Esophagus (tissue), 2 donors: Measurements from ENCODE around the gene MEGF11. TPM values are rescaled to one million over a fixed set of nuclear protein-coding genes. Genes with fewer than 3 reads are reported as not detected.

ENCODE experiments used
- H3K27ac ChIP-seq, 2 donors: one replicate each; pipeline ENCODE4 v1.5.1; 2013; ENCODE audit warnings: low read depth in 2 of 2, mild to moderate bottlenecking in 2 of 2, inconsistent platforms in 1 of 2, low read length in 1 of 2, moderate library complexity in 1 of 2
- H3K27me3 ChIP-seq, 2 donors: one replicate each; pipeline ENCODE4 v1.6.1; 2013; ENCODE audit warnings: low read length in 2 of 2, control low read depth in 1 of 2, mild to moderate bottlenecking in 1 of 2; ENCODE audit not compliant: insufficient read depth in 2 of 2, control insufficient read depth in 1 of 2
- H3K36me3 ChIP-seq, 2 donors: one replicate each; pipeline ENCODE4 v1.6.1; 2013; ENCODE audit warnings: low read length in 1 of 2; ENCODE audit not compliant: control insufficient read depth in 2 of 2, insufficient read depth in 2 of 2
- H3K4me1 ChIP-seq, 2 donors: one replicate each; pipeline ENCODE4 v1.6.1; 2013; ENCODE audit warnings: low read length in 1 of 2; ENCODE audit not compliant: control insufficient read depth in 2 of 2, insufficient read depth in 2 of 2
- H3K4me3 ChIP-seq, 2 donors: one replicate each; pipeline ENCODE4 v1.5.1; 2013; ENCODE audit warnings: low read length in 2 of 2, mild to moderate bottlenecking in 2 of 2, low read depth in 1 of 2, moderate library complexity in 1 of 2
- H3K9me3 ChIP-seq, 2 donors: one replicate each; pipeline ENCODE4 v1.6.1; 2013; ENCODE audit warnings: mild to moderate bottlenecking in 2 of 2, low read depth in 1 of 2, low read length in 1 of 2, moderate library complexity in 1 of 2; ENCODE audit not compliant: control insufficient read depth in 2 of 2, insufficient read depth in 1 of 2
- WGBS, 2 donors: extraction: QIAGEN DNeasy Blood & Tissue Kit; methylation state at CpG; one replicate each; pipeline ENCODE4 v1.1.7; 2013; 5-methylcytosine and 5-hydroxymethylcytosine counted together
- polyA plus RNA-seq, 2 donors: library from polyadenylated mRNA; stranded (reverse); fragments of 200-250 nt; gene quantifications; one replicate each; pipeline ENCODE4 v1.2.3, GENCODE V29; 2013
- donor health status: healthy with polysubstance abuse.
- donor health status: Bipolar disorder and iron deficiency.

The MEGF11 gene
- not detected for polyA plus RNA-seq

DNA sequence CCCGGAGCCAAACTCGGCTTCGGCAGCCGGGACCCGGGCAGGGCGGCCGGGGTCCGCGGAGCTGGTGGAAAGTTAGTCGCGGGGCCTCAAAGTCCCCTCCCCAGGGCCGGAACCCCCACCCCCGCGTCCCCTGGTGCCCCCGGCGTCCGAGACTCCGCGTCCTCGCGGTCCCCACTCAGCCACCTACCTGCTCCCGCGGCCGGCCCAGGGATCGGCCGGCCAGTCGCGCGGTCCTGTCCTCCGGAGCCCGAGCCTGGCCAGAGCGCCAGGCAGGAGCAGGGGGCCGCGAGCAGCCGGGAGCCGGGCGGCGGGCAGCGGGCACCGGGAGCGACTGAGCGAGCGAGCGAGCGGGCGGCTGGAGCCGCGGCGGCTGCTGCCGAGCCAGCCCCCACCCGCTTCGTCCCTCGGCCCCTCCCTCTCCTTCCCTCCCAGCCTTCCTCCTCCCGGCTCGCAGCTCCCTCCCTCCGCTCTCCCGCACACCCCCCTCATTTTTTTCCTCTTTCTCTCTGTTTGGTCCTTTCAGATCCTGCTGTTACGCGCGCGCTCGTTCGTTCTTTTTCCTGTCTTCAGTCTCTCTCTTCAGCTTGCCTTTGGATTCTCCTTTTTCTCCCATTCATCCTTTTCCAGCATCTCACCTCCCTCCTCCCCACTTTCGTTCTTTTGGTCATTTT is at the start of gene MEGF11:
TSS of gene MEGF11 (minus strand) at position 333 of the 671 bp plus-strand sequence. CDS start 125,347 bp downstream, outside the sequence.
- Histone ChIP-seq H3K4me1 (peaks cover 0 to 3% of the 10 kb centered on the region in 2 donors), H3K27me3 (peaks cover 3 to 28% of the 10 kb centered on the region in 2 donors), H3K36me3 (no peaks in the 10 kb centered on the region), H3K4me3 (peak within 1 kb of the TSS; percentile 41 to 44), H3K9me3 (peaks cover 0 to 4% of the 10 kb centered on the region in 2 donors), H3K27ac (no peak within 1 kb of the TSS)
- 1% methylated on average over 48 to 64 of the region's 64 CpGs for WGBS, 2 donors

DNA sequence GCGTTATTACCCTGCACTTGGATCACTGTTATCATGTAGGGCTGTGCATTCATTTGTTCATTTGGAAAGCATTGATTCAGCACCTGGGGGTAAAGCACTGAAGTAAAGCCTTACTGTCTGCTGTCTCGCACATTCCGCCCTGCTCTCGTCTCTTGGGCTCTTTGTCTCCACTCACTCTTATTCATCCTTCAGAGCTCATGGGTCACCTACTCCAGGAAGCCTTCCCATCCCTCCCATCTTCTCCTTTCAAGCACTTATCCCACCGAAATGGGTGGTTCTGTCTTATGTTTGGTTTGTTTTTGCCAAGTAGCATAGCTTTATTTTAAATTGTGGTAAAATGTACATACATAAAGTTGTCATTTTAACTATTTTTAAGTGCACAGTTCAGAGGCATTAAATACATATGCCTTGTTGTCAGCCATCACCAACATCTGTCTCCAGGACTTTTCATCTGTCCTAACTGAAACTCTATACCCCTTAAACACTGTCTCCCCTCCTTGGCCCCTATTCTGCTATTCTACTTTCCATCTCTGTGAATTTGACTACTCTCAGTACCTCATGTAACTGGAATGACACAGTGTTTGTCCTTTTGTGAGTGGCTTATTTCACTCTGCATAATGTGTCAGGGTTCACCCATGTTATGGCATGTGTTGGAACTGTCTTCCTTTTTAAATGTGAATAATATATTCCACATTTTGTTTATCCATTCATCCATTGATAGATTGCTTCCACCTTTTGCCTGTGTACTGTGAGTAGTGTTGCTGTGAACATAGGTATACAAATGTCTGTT is 49.1 kb upstream of the MEGF11 start:
- no peaks in the 10 kb centered on the region for H3K4me1 ChIP-seq
- peaks cover 3% of the 10 kb centered on the region in 2 donors for H3K36me3 ChIP-seq
- whole genome bisulfite sequencing, 2 donors = 92 to 95% methylated on average over 5 of the region's 5 CpGs
- H3K4me3 ChIP-seq = no peak overlapping the region
- no peaks in the 10 kb centered on the region for H3K9me3 ChIP-seq
- no peaks in the 10 kb centered on the region for H3K27me3 ChIP-seq
- H3K27ac ChIP-seq = no peak overlapping the region

DNA sequence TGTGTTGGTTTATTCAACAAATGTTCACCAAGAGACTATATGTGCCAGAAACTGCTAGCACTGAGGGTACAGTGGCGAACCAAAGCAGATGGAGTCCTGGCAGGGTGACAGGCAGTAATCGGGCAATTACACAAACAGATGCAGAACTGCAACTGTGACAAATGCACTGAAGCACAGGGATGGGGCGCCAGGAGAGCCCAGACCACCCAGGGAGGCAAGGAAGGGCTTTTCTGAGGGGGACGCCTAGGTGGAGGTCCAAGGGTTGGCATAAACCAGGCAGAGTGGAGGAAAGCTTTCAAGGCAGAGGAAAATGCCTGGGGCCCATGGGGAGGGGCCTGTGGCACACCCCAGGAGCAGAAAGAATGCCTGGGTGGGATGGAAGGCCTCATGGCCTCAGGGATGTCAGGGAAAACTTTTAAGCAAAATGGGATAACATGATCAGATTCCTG is 45.3 kb upstream of the MEGF11 start:
- no peaks in the 10 kb centered on the region for H3K27me3 ChIP-seq
- WGBS, 2 donors = 65 to 73% methylated on average over 4 of the region's 4 CpGs
- no peaks in the 10 kb centered on the region for H3K36me3 ChIP-seq
- no peak overlapping the region for H3K4me3 ChIP-seq
- no peak overlapping the region for H3K27ac ChIP-seq
- H3K9me3 ChIP-seq = no peaks in the 10 kb centered on the region
- no peaks in the 10 kb centered on the region for H3K4me1 ChIP-seq

DNA sequence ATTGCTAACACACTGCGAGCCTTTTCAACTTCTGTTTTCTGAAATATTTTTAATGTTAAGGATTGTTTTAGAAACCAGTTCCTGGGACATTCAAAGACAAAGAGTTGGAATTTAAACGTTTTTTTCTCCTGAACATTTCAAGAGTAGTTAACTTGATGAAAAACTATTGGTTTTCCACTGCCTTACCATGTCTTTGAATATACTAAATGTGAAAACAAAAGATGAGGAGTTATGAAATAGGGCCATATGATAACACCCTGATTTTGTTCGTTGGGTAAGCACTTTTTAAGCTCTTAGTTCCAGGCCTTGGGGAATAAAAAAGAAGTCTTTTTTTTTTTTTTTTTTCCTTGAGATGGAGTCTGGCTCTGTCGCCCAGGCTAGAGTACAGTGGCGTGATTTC is 42.6 kb upstream of the MEGF11 start:
- WGBS, 2 donors = 74 to 78% methylated on average over 5 of the region's 5 CpGs
- Histone ChIP-seq H3K27ac (no peak overlapping the region), H3K4me1 (no peaks in the 10 kb centered on the region), H3K4me3 (no peak overlapping the region), H3K27me3 (no peaks in the 10 kb centered on the region), H3K36me3 (no peaks in the 10 kb centered on the region), H3K9me3 (no peaks in the 10 kb centered on the region)

DNA sequence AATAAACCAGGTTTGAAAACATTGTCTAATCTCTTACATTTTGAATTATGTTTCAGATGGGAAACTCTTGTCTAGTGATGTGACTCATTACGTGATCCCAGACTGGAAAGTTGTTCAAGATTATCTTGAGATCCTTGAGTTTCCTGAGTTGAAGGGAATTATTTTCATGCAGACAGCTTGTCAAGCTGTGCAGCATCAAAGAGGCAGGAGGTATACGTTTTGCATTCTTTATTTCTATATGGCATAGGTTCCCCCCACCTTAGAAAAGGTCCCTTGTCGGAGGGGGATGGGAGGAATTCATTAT is 41.3 kb upstream of the MEGF11 start:
- H3K4me1 ChIP-seq = peaks cover 0 to 3% of the 10 kb centered on the region in 2 donors
- WGBS, 2 donors = 39 to 42% methylated on average over 3 of the region's 3 CpGs
- no peaks in the 10 kb centered on the region for H3K27me3 ChIP-seq
- peak overlapping the region in 1 of 2 donors; percentile 75 for H3K4me3 ChIP-seq
- H3K9me3 ChIP-seq = no peaks in the 10 kb centered on the region
- no peaks in the 10 kb centered on the region for H3K36me3 ChIP-seq
- no peak overlapping the region for H3K27ac ChIP-seq

DNA sequence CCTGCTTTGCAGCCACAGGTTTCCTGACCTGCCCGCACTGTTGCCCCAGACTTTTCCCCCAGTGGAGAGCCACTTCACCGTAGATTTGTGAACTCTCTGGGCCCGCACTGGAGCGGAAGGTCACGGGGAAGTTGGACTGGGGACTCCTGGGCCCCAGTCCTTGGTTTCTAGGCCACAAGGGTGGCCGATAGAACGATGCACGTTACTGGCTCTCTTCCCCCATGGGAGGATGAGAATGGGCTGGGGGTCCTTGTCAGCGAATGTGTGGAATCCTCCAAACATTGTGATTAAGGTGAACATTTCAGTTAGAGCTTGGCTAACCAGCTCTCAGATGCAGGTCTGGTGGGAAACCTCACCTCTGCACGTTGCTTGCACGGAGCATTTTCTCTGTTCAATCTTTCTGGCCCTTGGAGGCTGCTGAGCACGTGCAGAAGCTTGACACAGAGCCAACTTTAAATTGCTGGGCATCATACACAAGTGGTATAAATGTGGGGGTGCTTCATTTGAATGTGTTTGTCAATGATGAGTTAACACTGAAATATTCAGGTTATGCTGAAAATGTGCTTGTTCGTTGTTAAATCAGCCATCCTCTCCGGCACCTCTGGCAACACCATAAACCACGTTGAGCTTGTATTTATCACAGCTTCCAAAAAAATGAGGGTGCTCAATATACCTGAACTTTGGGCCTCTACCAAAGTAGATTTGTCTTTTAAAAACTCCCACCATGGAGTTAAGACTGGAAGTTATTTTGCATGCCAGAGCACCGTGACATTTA is 40.8 kb upstream of the MEGF11 start:
- H3K4me3 ChIP-seq = peak overlapping the region; percentile 75 to 80
- H3K9me3 ChIP-seq = no peaks in the 10 kb centered on the region
- peak overlapping the region; percentile 95 to 97 for H3K27ac ChIP-seq
- H3K4me1 ChIP-seq = peaks cover 0 to 3% of the 10 kb centered on the region in 2 donors
- 3 to 4% methylated on average over 16 of the region's 16 CpGs for WGBS, 2 donors
- no peaks in the 10 kb centered on the region for H3K36me3 ChIP-seq
- no peaks in the 10 kb centered on the region for H3K27me3 ChIP-seq

DNA sequence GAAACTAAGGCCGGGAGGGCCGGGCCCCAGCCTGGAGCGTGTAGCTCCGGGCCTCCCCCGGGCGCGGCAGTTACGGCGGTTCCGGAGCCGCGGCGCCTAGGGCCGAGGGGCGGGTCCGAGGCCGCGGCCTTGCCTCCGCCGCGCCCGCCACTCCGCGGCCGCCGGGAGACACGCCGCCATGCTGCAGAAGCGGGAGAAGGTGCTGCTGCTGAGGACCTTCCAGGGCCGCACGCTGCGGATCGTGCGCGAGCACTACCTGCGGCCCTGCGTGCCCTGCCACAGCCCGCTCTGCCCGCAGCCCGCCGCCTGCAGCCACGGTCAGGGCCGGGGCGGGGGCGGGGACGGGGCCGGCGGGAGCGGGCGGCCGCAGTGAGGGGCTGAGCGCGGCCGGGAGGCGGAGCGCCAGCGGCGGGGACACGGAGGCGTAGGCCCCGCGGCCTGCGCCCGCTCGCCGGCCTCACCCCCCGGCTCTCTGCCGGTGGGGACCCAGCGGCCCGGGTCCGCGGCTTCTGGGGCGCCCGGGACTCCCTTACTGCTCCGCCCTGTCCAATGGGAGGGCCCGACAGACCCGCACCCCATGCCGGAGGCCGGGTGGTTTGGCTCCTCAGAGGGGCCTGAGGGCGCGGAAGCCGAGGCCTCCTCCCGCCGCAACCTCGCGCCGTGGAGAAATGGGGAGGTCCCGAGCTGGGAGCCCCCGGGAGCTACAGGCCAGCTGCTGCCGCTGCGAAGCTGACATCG is 40.0 kb upstream of the MEGF11 start, which contains the start of gene DIS3L:
TSS of gene DIS3L (plus strand) at position 150 of the 738 bp plus-strand sequence. CDS start at position 179, 29 bp downstream.
- Histone ChIP-seq H3K36me3 (no peaks in the 10 kb centered on the region), H3K4me3 (peak within 1 kb of the TSS; percentile 75 to 80), H3K4me1 (peaks cover 0 to 3% of the 10 kb centered on the region in 2 donors), H3K9me3 (no peaks in the 10 kb centered on the region), H3K27ac (peak within 1 kb of the TSS; percentile 95 to 97), H3K27me3 (no peaks in the 10 kb centered on the region)
- WGBS, 2 donors = 0% methylated on average over 64 to 92 of the region's 92 CpGs

DNA sequence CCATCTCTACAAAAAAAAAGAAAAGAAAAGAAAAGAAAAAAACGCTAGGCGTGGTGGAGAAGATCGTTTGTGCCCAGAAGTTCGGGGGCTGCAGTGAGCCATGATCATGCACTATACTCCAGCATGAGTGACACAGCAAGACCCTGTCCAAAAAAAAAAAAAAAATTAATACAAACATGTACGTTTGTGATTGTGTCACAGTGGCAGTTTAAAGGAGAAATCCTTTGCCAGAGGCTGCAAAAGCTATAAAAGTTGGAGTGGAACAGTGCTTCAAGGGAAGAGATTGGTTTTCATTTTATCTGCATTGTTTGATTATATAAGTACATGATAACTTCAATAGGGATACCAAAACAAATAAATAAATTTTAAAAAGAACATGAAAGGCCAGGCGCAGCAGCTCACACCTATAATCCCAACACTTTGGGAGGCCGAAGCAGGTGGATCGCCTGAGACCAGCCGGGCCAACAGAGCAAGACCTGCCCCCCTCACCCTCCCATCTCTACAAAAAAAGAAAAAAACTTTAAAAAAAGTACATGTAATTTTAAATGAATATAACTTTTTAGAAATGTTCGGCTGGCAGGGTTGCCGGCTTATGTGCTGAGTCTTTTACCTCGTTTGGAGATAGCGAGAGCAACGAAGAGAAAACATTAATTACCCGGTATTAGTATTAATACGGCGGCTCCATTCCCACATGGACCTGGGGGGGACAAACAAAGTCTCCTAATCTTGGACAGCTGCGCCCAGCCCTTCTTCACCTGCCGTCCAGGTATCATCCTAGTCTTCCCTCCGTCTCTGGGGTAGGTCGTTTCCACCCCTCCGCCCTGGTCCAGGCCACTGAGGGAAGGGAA is 39.2 kb upstream of the MEGF11 start:
- Histone ChIP-seq H3K27ac (peak overlapping the region; percentile 95 to 97), H3K4me1 (peaks cover 0 to 3% of the 10 kb centered on the region in 2 donors), H3K36me3 (no peaks in the 10 kb centered on the region), H3K27me3 (no peaks in the 10 kb centered on the region), H3K4me3 (peak overlapping the region; percentile 75 to 80), H3K9me3 (no peaks in the 10 kb centered on the region)
- 13 to 16% methylated on average over 22 of the region's 22 CpGs for WGBS, 2 donors
